ENCODE results near the gene FBXO22. TPM values are rescaled to one million over a fixed set of nuclear protein-coding genes. Genes with fewer than 3 reads are reported as not detected.
"Not testable (repeated sequence)": the region's sequence is repeated elsewhere in the genome, so short reads cannot be mapped to it uniquely, and the experiment has no call there.

Gene FBXO22
- total RNA-seq, 1 donor = 10.3 TPM

DNA sequence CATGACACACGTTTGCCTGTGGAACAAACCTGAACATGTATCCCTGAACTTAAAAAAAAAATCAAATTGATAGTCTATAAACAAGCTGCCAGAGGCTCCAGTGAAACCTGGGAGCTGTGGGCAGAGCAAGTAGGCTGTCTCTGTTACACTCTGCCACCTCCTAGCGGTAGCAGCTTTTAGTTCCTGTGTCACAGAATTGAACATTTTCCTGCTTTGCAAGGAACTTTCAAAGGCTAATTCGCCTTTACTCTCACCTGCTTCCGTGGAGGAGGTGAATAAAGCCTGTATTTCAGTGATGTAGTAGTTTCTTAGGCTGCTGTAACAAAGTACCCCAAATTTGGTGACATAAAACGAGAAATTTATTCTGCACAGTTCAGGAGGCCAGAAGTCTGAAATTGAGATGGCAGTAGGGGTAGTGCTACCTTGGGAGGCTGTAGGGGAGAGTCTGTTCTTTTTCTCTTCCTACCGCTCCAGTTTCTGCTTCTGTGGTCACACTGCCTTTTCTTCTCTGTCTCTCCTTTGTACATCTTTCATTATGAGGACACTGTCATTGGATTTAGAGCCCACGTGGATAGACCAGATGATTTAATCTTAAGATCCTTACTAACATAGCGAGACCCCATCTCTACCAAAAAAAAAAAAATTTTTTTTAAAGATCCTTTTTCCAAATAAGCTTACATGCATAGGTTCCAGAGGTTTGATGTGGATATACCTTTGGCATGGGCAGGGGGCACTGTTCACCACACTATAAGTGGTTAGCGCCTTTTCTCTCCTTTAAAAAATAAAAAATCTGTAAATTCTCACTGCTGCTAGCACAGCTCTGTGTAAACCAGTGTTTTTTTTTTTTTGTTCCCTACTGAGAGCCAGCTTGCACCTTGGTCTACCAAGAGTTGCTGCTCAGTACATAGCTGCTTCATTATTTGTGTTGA, 25.3 kb downstream of the FBXO22 start:
- no peaks in the 10 kb centered on the region for H3K27me3 ChIP-seq (ENCODE audit: insufficient read depth, low read length)
- no peaks in the 10 kb centered on the region for H3K9me3 ChIP-seq (ENCODE audit: low read depth, low read length)
- peaks cover 11% of the 10 kb centered on the region for H3K4me1 ChIP-seq (ENCODE audit: insufficient read depth, low read length)
- no peak overlapping the region for H3K4me3 ChIP-seq (ENCODE audit: low read length)

DNA sequence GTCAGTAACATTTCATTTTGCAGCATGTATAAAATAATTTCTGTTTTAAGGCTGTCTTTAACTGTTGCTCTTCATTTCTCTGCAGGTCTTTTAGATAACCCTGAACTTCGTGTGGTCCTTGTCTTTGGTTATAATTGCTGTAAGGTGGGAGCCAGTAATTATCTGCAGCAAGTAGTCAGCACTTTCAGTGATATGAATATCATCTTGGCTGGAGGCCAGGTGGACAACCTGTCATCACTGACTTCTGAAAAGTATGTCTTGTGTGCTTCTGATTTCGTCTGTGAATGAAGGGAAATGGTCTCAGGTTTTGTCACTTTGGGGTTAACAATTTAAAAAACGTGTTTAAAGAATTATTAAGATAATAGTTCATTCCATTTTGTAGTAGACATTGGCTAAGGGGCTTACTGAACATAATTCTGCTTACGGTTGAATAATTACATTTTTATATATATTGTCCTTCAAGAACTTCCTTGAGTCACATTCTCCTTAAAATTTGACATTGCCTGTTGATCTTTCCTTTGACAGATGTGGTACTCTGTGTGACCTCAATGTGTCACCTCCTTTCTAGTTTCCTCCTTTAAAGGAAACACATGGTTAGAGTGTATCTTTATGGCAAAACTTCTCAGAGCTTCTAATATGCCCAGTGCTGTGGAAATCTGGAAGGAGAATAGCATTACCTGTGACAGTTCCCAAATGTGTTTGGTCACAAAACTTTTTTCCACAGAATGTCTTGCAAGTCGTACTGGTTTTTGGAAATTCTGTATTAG, 26.3 kb downstream of the FBXO22 start:
- peaks cover 4% of the 10 kb centered on the region for H3K4me1 ChIP-seq (ENCODE audit: insufficient read depth, low read length)
- no peaks in the 10 kb centered on the region for H3K27me3 ChIP-seq (ENCODE audit: insufficient read depth, low read length)
- H3K9me3 ChIP-seq (ENCODE audit: low read depth, low read length) = no peaks in the 10 kb centered on the region
- H3K4me3 ChIP-seq (ENCODE audit: low read length) = no peak overlapping the region

DNA sequence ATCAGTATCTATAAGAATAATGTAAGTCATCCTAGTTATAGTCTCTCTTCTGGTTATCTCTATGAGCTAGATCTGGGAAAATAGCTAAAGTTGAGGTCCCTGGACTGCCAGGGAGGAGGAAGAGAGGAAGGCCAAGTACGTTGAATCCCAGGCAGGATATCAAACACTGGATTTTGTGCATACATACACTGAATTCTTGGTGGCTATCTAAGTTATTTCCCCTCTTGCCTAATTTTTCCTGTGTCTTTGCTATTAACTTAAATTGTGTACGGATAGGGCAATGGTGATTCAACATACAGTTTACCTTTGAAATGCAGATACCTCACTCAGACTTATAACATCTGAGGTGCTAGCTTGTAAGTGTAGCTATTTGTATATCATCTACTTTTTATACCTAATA, 27.2 kb downstream of the FBXO22 start:
- no peaks in the 10 kb centered on the region for H3K27me3 ChIP-seq (ENCODE audit: insufficient read depth, low read length)
- no peaks in the 10 kb centered on the region for H3K4me1 ChIP-seq (ENCODE audit: insufficient read depth, low read length)
- no peak overlapping the region for H3K4me3 ChIP-seq (ENCODE audit: low read length)
- no peaks in the 10 kb centered on the region for H3K9me3 ChIP-seq (ENCODE audit: low read depth, low read length)

DNA sequence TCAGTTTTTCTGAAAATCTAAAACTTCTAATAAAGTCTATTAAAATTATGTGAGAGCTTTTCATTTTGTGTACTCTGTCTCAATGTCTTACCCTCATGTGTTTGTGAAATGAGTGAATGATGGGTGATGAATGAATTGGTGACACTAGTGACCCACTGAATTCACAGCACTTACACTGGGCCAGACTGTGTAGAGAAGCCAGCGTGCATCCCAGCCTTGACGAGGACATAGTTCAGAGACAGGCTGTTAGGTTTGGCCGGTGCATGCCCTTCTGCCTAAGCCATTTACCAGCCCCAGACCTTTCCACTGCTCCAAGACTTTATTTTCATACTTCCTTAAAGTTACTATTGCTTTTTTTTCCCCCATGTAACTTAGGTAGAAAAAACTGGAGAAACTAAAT, 38.8 kb downstream of the FBXO22 start:
- H3K4me3 ChIP-seq (ENCODE audit: low read length) = no peak overlapping the region
- no peaks in the 10 kb centered on the region for H3K9me3 ChIP-seq (ENCODE audit: low read depth, low read length)
- H3K27me3 ChIP-seq (ENCODE audit: insufficient read depth, low read length) = peaks cover 4% of the 10 kb centered on the region
- no peaks in the 10 kb centered on the region for H3K4me1 ChIP-seq (ENCODE audit: insufficient read depth, low read length)

DNA sequence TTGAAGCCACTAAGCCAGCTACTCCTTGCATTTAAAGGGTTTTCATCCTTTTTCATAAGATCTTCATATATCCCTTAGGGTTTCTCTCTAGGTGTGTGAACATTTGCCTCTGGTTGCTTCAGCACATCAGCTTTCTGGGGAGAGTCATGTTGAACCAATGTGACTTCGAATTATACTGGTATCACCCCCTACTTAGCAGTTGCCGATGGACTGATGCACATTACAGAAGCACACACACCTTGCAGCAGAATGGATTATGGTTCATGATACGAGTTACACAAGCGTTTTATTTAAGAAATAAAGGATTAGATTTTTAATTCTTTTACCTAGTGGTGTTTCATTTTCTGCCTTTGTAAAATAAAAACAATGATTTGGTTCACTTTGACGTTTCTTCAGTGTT, 39.6 kb downstream of the FBXO22 start:
- H3K4me1 ChIP-seq (ENCODE audit: insufficient read depth, low read length) = no peaks in the 10 kb centered on the region
- peaks cover 4% of the 10 kb centered on the region for H3K27me3 ChIP-seq (ENCODE audit: insufficient read depth, low read length)
- H3K4me3 ChIP-seq (ENCODE audit: low read length) = no peak overlapping the region
- H3K9me3 ChIP-seq (ENCODE audit: low read depth, low read length) = no peaks in the 10 kb centered on the region

DNA sequence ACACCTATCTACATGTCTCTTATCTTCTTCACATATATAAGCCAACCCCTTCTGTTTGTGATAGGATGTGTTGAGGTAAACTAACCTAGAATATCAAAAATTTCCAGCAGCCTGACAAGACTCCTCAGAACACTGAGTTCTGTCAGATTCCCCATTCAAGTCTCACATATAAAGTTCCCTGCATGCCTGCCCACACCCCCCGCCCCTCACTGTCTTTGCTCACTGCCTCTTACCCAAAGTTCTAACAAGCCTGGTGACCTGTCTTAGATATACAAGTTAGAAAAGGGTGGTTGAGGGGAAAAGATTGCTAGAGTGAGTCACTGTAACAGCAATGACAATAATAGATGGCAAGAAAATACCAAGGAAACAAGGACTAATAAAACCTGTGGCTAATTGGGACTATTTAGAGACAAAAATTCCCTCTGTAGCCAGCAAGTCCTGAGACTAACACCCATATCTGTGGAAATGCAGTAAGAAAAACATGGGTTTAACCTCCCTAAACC, 40.1 kb downstream of the FBXO22 start:
- no peak overlapping the region for H3K4me3 ChIP-seq (ENCODE audit: low read length)
- H3K9me3 ChIP-seq (ENCODE audit: low read depth, low read length) = no peaks in the 10 kb centered on the region
- H3K4me1 ChIP-seq (ENCODE audit: insufficient read depth, low read length) = no peaks in the 10 kb centered on the region
- H3K27me3 ChIP-seq (ENCODE audit: insufficient read depth, low read length) = peaks cover 4% of the 10 kb centered on the region

DNA sequence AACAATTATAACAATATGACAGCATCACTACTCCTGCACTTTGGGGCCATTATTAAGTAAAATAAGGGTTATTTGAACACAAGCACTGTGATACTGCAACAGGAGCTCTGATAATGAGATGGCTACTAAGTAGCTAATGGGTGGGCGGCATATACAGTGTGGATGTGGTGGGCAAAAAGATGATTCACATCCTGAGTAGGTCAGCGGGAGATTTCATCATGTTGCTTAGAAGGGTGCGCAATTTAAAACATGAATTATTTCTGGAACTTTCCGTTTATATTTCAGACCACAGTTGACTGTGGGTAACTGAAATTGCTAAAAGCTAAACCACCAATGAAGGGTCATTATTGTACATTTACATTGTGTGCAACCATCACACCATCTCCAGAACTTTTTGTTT, 42.3 kb downstream of the FBXO22 start:
- H3K4me3 ChIP-seq (ENCODE audit: low read length) = no peak overlapping the region
- no peaks in the 10 kb centered on the region for H3K9me3 ChIP-seq (ENCODE audit: low read depth, low read length)
- peaks cover 4% of the 10 kb centered on the region for H3K27me3 ChIP-seq (ENCODE audit: insufficient read depth, low read length)
- H3K4me1 ChIP-seq (ENCODE audit: insufficient read depth, low read length) = no peaks in the 10 kb centered on the region

DNA sequence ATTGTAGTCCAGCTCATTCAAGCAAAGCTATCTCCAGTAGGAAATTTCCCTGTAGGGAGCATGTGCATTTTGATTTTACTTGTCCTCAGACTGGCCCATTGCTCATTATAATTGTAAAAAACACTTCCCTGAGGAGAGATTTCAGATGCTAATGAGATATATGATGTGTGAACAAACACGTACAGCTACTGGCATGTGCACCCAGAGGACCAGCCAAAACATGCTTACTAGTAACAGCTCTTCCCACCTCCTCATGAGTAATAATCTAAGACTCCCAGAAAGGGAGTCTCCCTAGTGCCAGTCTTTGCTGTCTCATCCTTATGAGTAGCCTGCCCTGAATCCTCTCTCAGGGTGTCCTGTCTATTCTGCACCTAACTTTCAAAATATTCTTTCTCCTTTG, 43.4 kb downstream of the FBXO22 start:
- no peaks in the 10 kb centered on the region for H3K9me3 ChIP-seq (ENCODE audit: low read depth, low read length)
- H3K4me1 ChIP-seq (ENCODE audit: insufficient read depth, low read length) = no peaks in the 10 kb centered on the region
- H3K27me3 ChIP-seq (ENCODE audit: insufficient read depth, low read length) = peaks cover 4% of the 10 kb centered on the region
- no peak overlapping the region for H3K4me3 ChIP-seq (ENCODE audit: low read length)

DNA sequence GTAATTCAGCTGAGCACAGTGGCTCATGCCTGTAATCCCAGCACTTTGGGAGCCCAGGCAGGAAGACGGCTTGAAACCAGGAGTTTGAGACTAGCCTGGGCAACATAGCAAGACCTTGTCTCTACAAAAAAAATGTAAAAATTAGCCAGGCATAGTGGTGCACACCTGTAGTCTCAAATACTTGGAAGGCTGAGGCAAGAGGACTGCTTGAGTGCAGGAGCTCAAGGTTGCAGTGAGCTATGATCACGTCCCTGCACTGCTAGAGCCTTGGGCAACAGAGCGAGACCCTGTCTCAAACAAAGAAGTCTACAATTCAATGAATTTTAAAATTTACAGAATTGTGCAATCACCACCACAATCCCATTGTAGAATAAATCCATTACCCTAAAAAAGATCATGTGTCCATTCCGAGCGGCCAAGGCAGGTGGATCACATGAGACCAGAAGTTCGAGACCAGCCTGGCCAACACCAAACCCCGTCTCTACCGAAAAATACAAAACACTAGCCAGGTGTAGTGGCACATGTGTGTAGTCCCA, 45.2 kb downstream of the FBXO22 start:
- no peak overlapping the region for H3K4me3 ChIP-seq (ENCODE audit: low read length)
- peaks cover 4% of the 10 kb centered on the region for H3K27me3 ChIP-seq (ENCODE audit: insufficient read depth, low read length)
- H3K4me1 ChIP-seq (ENCODE audit: insufficient read depth, low read length) = no peaks in the 10 kb centered on the region
- H3K9me3 ChIP-seq (ENCODE audit: low read depth, low read length) = no peaks in the 10 kb centered on the region

DNA sequence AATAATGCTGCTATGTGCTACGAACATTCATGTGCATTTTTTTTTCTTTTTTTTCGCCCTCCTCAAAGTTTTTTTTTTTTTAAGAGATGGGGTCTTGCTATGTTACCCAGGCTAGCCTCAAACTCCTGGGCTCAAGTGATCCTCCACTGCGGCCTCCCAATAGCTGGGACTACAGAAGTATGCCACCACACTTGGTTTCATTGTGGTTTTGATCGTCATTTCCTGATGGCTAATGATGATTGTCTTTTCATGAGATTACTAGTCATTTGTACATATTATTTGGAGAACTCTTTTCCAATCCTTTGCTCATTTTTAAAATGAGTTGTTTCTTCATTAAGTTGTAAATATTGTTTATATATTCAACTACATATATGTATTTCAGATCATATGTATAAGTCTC, 48.8 kb downstream of the FBXO22 start:
- Histone ChIP-seq H3K9me3 (ENCODE audit: low read depth, low read length) (no peaks in the 10 kb centered on the region), H3K4me1 (ENCODE audit: insufficient read depth, low read length) (no peaks in the 10 kb centered on the region), H3K4me3 (ENCODE audit: low read length) (no peak overlapping the region), H3K27me3 (ENCODE audit: insufficient read depth, low read length) (no peaks in the 10 kb centered on the region)

DNA sequence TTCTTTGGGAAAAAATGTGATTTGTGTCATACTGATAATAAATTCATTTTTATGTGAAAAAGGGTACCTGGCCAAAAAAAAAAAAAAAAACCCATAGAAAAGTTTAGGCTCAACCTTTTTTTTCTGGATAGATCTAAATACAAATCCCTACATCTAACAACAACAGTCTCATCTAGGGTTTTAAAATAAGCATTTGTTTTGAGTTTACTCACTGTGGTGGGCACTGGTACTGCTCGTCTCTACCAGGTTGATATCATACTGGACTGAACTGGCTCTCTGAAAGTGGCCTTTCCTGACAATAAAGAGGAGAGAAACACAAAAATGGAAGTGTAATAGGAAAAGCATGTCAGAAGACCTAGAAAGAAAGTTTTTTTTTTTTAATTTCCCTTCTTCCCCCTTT, 52.0 kb downstream of the FBXO22 start:
- no peaks in the 10 kb centered on the region for H3K27me3 ChIP-seq (ENCODE audit: insufficient read depth, low read length)
- no peaks in the 10 kb centered on the region for H3K9me3 ChIP-seq (ENCODE audit: low read depth, low read length)
- H3K4me1 ChIP-seq (ENCODE audit: insufficient read depth, low read length) = no peaks in the 10 kb centered on the region
- no peak overlapping the region for H3K4me3 ChIP-seq (ENCODE audit: low read length)

DNA sequence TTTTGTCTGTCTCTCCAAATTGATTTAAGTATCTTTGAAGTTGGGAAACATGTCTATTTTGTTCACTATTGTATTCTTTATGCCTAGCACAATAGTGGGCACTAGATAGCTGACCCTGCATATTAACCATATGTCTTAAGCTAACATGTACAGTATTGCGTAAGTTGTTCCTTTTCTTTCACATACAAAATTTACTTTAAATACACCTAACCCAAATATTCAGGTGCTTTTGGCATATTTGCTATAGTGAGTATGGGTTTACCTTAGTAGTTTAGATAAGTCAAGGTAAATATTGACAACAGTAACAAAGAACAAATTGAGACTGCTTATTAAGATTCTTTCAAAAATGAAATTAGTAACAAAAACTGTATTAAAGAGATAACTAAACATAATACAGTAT, 57.7 kb downstream of the FBXO22 start:
- Histone ChIP-seq H3K9me3 (ENCODE audit: low read depth, low read length) (no peaks in the 10 kb centered on the region), H3K4me1 (ENCODE audit: insufficient read depth, low read length) (no peaks in the 10 kb centered on the region), H3K4me3 (ENCODE audit: low read length) (no peak overlapping the region), H3K27me3 (ENCODE audit: insufficient read depth, low read length) (no peaks in the 10 kb centered on the region)

DNA sequence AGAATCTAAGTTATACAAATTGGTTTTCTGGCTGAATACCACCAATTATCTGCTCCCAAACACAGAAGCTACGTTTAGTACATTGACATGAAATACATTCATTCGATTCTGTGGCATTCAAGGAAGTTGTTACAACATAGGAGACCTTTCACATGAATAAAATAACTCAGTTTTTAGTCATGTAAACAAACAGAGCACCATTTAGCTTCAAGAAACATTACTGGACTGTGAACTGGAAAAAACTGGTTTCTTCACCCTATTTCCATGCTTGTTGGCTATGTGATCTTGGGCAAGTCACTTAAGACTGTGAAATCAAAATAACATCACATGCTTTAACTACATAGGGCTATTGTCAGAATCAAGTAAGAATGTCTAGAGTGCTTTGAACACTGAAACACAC, 62.4 kb downstream of the FBXO22 start:
- Histone ChIP-seq H3K9me3 (ENCODE audit: low read depth, low read length) (no peaks in the 10 kb centered on the region), H3K4me3 (ENCODE audit: low read length) (no peak overlapping the region), H3K4me1 (ENCODE audit: insufficient read depth, low read length) (no peaks in the 10 kb centered on the region), H3K27me3 (ENCODE audit: insufficient read depth, low read length) (no peaks in the 10 kb centered on the region)

DNA sequence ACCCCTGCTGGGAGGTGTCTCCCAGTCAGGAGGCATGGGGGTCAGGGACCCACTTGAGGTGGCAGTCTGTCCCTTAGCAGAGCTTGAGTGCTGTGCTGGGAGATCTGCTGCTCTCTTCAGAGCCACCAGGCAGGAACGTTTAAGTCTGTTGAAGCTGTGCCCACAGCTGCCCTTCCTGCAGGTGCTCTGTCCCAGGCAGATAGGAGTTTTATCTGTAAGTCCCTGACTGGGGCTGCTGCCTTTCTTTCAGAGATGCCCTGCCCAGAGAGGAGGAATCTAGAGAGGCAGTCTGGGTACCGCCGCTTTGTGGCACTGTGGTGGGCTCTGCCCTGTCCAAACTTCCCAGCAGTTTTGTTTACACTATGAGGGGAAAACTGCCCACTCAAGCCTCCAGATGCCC, 73.1 kb downstream of the FBXO22 start:
- H3K9me3 ChIP-seq (ENCODE audit: low read depth, low read length) = not testable (repeated sequence)

DNA sequence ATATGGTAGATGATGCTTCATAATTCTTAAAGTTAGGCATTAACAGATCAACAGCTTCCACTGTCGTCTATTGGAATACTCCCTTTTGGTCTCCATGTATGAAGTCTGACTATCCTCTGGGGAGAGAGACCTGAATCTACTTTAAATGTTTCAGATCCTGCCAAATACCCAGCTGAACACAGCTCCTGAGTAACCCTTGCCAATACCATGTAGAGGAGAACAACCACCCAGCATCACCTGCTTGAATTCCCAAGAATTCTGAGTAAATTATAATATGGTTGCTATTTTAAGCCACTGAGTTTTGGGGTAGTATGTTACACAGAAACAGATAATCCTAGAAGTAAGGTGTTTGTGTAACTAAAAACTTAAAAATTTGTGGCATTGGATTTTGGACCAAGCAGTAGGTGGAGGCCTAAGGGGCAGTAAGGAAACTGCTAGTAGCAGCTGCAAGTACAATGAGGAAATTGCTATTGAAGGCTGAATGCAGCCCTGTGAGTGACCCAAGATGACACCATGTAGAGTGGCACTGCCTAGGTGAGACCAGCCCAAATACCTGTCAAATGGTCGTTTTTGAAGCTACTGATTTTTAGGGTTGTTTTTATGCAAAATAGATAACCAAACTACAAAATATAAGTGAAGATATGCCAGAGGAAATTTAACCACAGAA, 77.6 kb downstream of the FBXO22 start:
- Histone ChIP-seq H3K27me3 (ENCODE audit: insufficient read depth, low read length) (peaks cover 7% of the 10 kb centered on the region), H3K9me3 (ENCODE audit: low read depth, low read length) (no peaks in the 10 kb centered on the region), H3K4me3 (ENCODE audit: low read length) (no peak overlapping the region), H3K4me1 (ENCODE audit: insufficient read depth, low read length) (peaks cover 4% of the 10 kb centered on the region)

More for the DNA sequence above, 73.1 kb downstream of the FBXO22 start:
- H3K4me1 ChIP-seq (ENCODE audit: insufficient read depth, low read length); H3K4me3 ChIP-seq (ENCODE audit: low read length); H3K27me3 ChIP-seq (ENCODE audit: insufficient read depth, low read length): not testable (repeated sequence)

Data from mononuclear cell (primary cell).